ENCODE results near the gene CCDC85B. TPM values are rescaled to one million over a fixed set of nuclear protein-coding genes. Genes with fewer than 3 reads are reported as not detected.

Gene CCDC85B
- total and polyA plus RNA-seq, 8 donors = 7.0 to 68.9 (median 29.7) TPM

- peaks cover 0 to 11% (median 10%) of the 10 kb centered on the region in 3 donors for H3K27me3 ChIP-seq
- H3K9me3 ChIP-seq = no peaks in the 10 kb centered on the region
- H3K4me3 ChIP-seq = peak within 1 kb of the TSS; percentile 57 to 66 (median 62)
- intact Hi-C loops (cut with DNase I; ENCODE audit: low total_unique reads) = no loop called here
- H3K36me3 ChIP-seq = peaks cover 0 to 7% (median 0%) of the 10 kb centered on the region in 4 donors
- no peak for TF ChIP-seq EP300 (IDR thresholded peaks at IDR 0.05)
- TF ChIP-seq POLR2A (IDR thresholded peaks at IDR 0.05) = peak in 1 of 4 donors; percentile 35
- peak; percentile 57 to 92 (median 89) for TF ChIP-seq POLR2AphosphoS5 (IDR thresholded peaks at IDR 0.05)
- no peak for TF ChIP-seq CTCF (IDR thresholded peaks at IDR 0.05)
- DNase-seq = peak; percentile 96 to 97
- peaks cover 11 to 46% (median 19%) of the 10 kb centered on the region in 4 donors for H3K4me1 ChIP-seq
- peak within 1 kb of the TSS; percentile 40 to 86 (median 83) for H3K27ac ChIP-seq
- 1 to 3% (median 1%) methylated on average over 37 to 80 of the region's 80 CpGs for WGBS, 5 donors
These were observed 9.8 kb downstream of the CCDC85B start, which contains the start of gene FOSL1 for GRCh38 chr11:65900125-65900898. Gene FOSL1 (minus strand): TSS chr11:65900388. CDS start chr11:65900339, 49 bp downstream.

- Histone ChIP-seq H3K4me1 (peaks cover 11 to 46% (median 19%) of the 10 kb centered on the region in 4 donors), H3K27me3 (peaks cover 0 to 11% (median 10%) of the 10 kb centered on the region in 3 donors), H3K36me3 (peaks cover 0 to 7% (median 0%) of the 10 kb centered on the region in 4 donors), H3K27ac (peak overlapping the region; percentile 40 to 86 (median 83)), H3K4me3 (peak overlapping the region; percentile 57 to 66 (median 62)), H3K9me3 (no peaks in the 10 kb centered on the region)
- no peak for TF ChIP-seq EP300 (IDR thresholded peaks at IDR 0.05)
- TF ChIP-seq POLR2A (IDR thresholded peaks at IDR 0.05) = no peak
- TF ChIP-seq CTCF (IDR thresholded peaks at IDR 0.05) = no peak
- TF ChIP-seq POLR2AphosphoS5 (IDR thresholded peaks at IDR 0.05) = no peak
- DNase-seq = no peak
- 62 to 71% (median 66%) methylated on average over 11 of the region's 11 CpGs for WGBS, 5 donors
- intact Hi-C loops (cut with DNase I; ENCODE audit: low total_unique reads) = no loop called here
These were observed 10.4 kb downstream of the CCDC85B start for GRCh38 chr11:65900899-65901180.

GRCh38 chr11:65903068-65903481, 12.6 kb downstream of the CCDC85B start:
- H3K4me3 ChIP-seq = no peak overlapping the region
- H3K36me3 ChIP-seq = no peaks in the 10 kb centered on the region
- intact Hi-C loops (cut with DNase I; ENCODE audit: low total_unique reads) = no loop called here
- no peak overlapping the region for H3K27ac ChIP-seq
- no peak for DNase-seq
- H3K9me3 ChIP-seq = no peaks in the 10 kb centered on the region
- H3K27me3 ChIP-seq = peaks cover 0 to 11% (median 10%) of the 10 kb centered on the region in 3 donors
- WGBS, 5 donors = 0 to 31% (median 22%) methylated on average over 1 to 5 of the region's 5 CpGs
- H3K4me1 ChIP-seq = peaks cover 11 to 34% (median 19%) of the 10 kb centered on the region in 4 donors
- no peak for TF ChIP-seq CTCF (IDR thresholded peaks at IDR 0.05)
- no peak for TF ChIP-seq POLR2A (IDR thresholded peaks at IDR 0.05)
- no peak for TF ChIP-seq EP300 (IDR thresholded peaks at IDR 0.05)
- no peak for TF ChIP-seq POLR2AphosphoS5 (IDR thresholded peaks at IDR 0.05)

GRCh38 chr11:65903715-65904114, 13.2 kb downstream of the CCDC85B start:
- peaks cover 11 to 28% (median 17%) of the 10 kb centered on the region in 4 donors for H3K4me1 ChIP-seq
- no peak for TF ChIP-seq EP300 (IDR thresholded peaks at IDR 0.05)
- TF ChIP-seq POLR2AphosphoS5 (IDR thresholded peaks at IDR 0.05) = no peak
- no peak for TF ChIP-seq POLR2A (IDR thresholded peaks at IDR 0.05)
- no peak for TF ChIP-seq CTCF (IDR thresholded peaks at IDR 0.05)
- H3K9me3 ChIP-seq = no peaks in the 10 kb centered on the region
- no peak overlapping the region for H3K27ac ChIP-seq
- WGBS, 5 donors = 62 to 73% (median 66%) methylated on average over 8 of the region's 8 CpGs
- intact Hi-C loops (cut with DNase I; ENCODE audit: low total_unique reads) = no loop called here
- H3K4me3 ChIP-seq = no peak overlapping the region
- no peak for DNase-seq
- H3K27me3 ChIP-seq = peaks cover 0 to 11% (median 10%) of the 10 kb centered on the region in 3 donors
- H3K36me3 ChIP-seq = no peaks in the 10 kb centered on the region
